ENCODE results near the gene EXOC6.

DNA sequence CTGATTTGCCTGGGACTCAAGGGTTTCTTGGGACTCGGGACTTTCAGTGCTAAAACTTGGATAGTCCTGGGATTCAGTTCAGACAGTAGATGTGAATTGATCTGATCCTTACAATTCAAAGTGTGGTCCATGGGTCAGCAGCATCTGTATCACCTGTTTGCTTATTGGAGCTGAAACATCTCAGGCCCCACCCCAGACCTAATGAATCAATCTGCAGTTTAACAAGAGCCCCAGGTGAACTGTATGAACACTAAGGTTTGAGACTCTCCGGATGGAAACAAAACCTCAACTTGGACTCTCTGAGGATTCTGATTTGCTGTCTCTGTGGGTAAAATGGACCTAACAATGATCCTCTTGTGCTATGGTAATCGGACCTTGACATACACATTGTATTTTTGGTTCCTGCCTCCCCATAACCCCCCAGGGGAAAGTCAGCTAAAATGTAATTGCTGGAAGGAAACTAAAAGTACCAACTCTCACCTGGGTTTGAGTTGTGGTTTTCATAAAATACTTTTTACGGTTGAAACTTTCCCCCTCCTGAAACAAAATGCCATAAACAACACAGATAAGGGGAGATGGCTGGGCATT is 237.0 kb downstream of the EXOC6 start:
- TF ChIP-seq, protein P1, sequence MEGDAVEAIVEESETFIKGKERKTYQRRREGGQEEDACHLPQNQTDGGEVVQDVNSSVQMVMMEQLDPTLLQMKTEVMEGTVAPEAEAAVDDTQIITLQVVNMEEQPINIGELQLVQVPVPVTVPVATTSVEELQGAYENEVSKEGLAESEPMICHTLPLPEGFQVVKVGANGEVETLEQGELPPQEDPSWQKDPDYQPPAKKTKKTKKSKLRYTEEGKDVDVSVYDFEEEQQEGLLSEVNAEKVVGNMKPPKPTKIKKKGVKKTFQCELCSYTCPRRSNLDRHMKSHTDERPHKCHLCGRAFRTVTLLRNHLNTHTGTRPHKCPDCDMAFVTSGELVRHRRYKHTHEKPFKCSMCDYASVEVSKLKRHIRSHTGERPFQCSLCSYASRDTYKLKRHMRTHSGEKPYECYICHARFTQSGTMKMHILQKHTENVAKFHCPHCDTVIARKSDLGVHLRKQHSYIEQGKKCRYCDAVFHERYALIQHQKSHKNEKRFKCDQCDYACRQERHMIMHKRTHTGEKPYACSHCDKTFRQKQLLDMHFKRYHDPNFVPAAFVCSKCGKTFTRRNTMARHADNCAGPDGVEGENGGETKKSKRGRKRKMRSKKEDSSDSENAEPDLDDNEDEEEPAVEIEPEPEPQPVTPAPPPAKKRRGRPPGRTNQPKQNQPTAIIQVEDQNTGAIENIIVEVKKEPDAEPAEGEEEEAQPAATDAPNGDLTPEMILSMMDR (IDR thresholded peaks at IDR 0.05) = no peak
- TF ChIP-seq POLR2A (IDR thresholded peaks at IDR 0.05) = no peak

Data from heart left ventricle (tissue), 13 donors.